Activated T-helper 1 cell treated with anti-CD3 and anti-CD28 coated beads, Interleukin-12 subunit alpha, Interleukin-12 subunit beta, Interleukin-2, Interleukin-4 antibody, amounts not matched to agents 30 ng/mL and 10 ng/mL and 1 ng/mL, durations not matched to agents 14 hours and 24 hours and 36 hours (primary cell): ENCODE measurements around the gene PCSK2. TPM values are rescaled to one million over a fixed set of nuclear protein-coding genes. Genes with fewer than 3 reads are reported as not detected.
A peak's percentile ranks its signal among the peaks of the same experiment; 100 is the strongest.

Source experiments
- DNase-seq: peaks from one replicate; pipeline ENCODE4 v3.0.0; 2021; ENCODE audit warnings: low spot score
- H3K27ac Mint-ChIP-seq: one replicate; pipeline ENCODE4 v1.8.0; 2021; ENCODE audit warnings: mild to moderate bottlenecking, mixed read lengths
- H3K27me3 Mint-ChIP-seq: one replicate; pipeline ENCODE4 v1.8.0; 2022; ENCODE audit warnings: mild to moderate bottlenecking, moderate library complexity, mixed read lengths; ENCODE audit not compliant: insufficient read depth
- H3K36me3 Mint-ChIP-seq: one replicate; pipeline ENCODE4 v1.8.0; 2021; ENCODE audit warnings: low read depth, mixed read lengths
- H3K4me1 Mint-ChIP-seq: one replicate; pipeline ENCODE4 v1.8.0; 2021; ENCODE audit warnings: low read depth, mixed read lengths
- H3K4me3 Mint-ChIP-seq: one replicate; pipeline ENCODE4 v1.8.0; 2021; ENCODE audit warnings: mild to moderate bottlenecking, moderate library complexity, mixed read lengths
- H3K9me3 Mint-ChIP-seq: one replicate; pipeline ENCODE4 v1.8.0; 2021; ENCODE audit warnings: mixed read lengths
- intact Hi-C: fragments of 100-400 bp; cut with micrococcal nuclease; formaldehyde crosslinking; loops from one replicate; pipeline ENCODE4 v1.15.1; 2024
- total RNA-seq: library from RNA; stranded (reverse); gene quantifications from 2 replicates; pipeline ENCODE4 v1.2.3, GENCODE V29; 2022

The PCSK2 gene
- total RNA-seq, 1 donor from 2014 or later = not detected

- Mint-ChIP-seq H3K4me1 (no peaks in the 10 kb centered on the region), H3K4me3 (no peak overlapping the region), H3K36me3 (no peaks in the 10 kb centered on the region), H3K27ac (no peak overlapping the region), H3K9me3 (no peaks in the 10 kb centered on the region), H3K27me3 (peaks cover 3% of the 10 kb centered on the region)
- intact Hi-C loops = no loop called here
- no peak for DNase-seq
Measured at GRCh38 chr20:17493173-17493572, 266.3 kb downstream of the PCSK2 start.

GRCh38 chr20:17494201-17494600 is 267.4 kb downstream of the PCSK2 start:
- no peak for DNase-seq
- Mint-ChIP-seq H3K36me3 (no peaks in the 10 kb centered on the region), H3K4me1 (no peaks in the 10 kb centered on the region), H3K4me3 (no peak overlapping the region), H3K27ac (no peak overlapping the region), H3K9me3 (no peaks in the 10 kb centered on the region), H3K27me3 (peaks cover 3% of the 10 kb centered on the region)
- intact Hi-C loops = no loop called here

- H3K36me3 Mint-ChIP-seq = no peaks in the 10 kb centered on the region
- H3K27ac Mint-ChIP-seq = no peak overlapping the region
- no peaks in the 10 kb centered on the region for H3K4me1 Mint-ChIP-seq
- no peak for DNase-seq
- H3K9me3 Mint-ChIP-seq = no peaks in the 10 kb centered on the region
- H3K4me3 Mint-ChIP-seq = no peak overlapping the region
- intact Hi-C loops = no loop called here
- H3K27me3 Mint-ChIP-seq = peaks cover 3% of the 10 kb centered on the region
Measured at GRCh38 chr20:17495826-17496225, 269.0 kb downstream of the PCSK2 start.

GRCh38 chr20:17497821-17498580 is 271.2 kb downstream of the PCSK2 start:
- Mint-ChIP-seq H3K36me3 (no peaks in the 10 kb centered on the region), H3K4me3 (no peak overlapping the region), H3K4me1 (peaks cover 14% of the 10 kb centered on the region), H3K27me3 (peaks cover 7% of the 10 kb centered on the region), H3K9me3 (no peaks in the 10 kb centered on the region), H3K27ac (no peak overlapping the region)
- intact Hi-C loops = no loop called here
- no peak for DNase-seq

- intact Hi-C loops = no loop called here
- DNase-seq = no peak
- Mint-ChIP-seq H3K27me3 (peaks cover 7% of the 10 kb centered on the region), H3K4me1 (peaks cover 20% of the 10 kb centered on the region), H3K27ac (no peak overlapping the region), H3K36me3 (no peaks in the 10 kb centered on the region), H3K9me3 (no peaks in the 10 kb centered on the region), H3K4me3 (no peak overlapping the region)
Measured at GRCh38 chr20:17498641-17499040, 271.8 kb downstream of the PCSK2 start.

- H3K27ac Mint-ChIP-seq = no peak overlapping the region
- intact Hi-C loops = no loop called here
- H3K27me3 Mint-ChIP-seq = peaks cover 7% of the 10 kb centered on the region
- no peak overlapping the region for H3K4me3 Mint-ChIP-seq
- no peaks in the 10 kb centered on the region for H3K9me3 Mint-ChIP-seq
- no peak for DNase-seq
- H3K4me1 Mint-ChIP-seq = peaks cover 24% of the 10 kb centered on the region
- no peaks in the 10 kb centered on the region for H3K36me3 Mint-ChIP-seq
Measured at GRCh38 chr20:17499041-17499440, 272.2 kb downstream of the PCSK2 start.

- Mint-ChIP-seq H3K4me3 (no peak overlapping the region), H3K27me3 (peaks cover 4% of the 10 kb centered on the region), H3K36me3 (no peaks in the 10 kb centered on the region), H3K4me1 (peaks cover 37% of the 10 kb centered on the region), H3K9me3 (no peaks in the 10 kb centered on the region), H3K27ac (no peak overlapping the region)
- no peak for DNase-seq
- intact Hi-C loops = loop anchor here (10.0 kb wide), 3 partner anchors 635 to 1085 kb away; partner anchors contain the start of genes DTD1, KAT14, PET117 and SEC23B
Measured at GRCh38 chr20:17500271-17500670, 273.4 kb downstream of the PCSK2 start.

GRCh38 chr20:17500826-17501225 is 274.0 kb downstream of the PCSK2 start:
- Mint-ChIP-seq H3K27me3 (peaks cover 4% of the 10 kb centered on the region), H3K36me3 (no peaks in the 10 kb centered on the region), H3K27ac (no peak overlapping the region), H3K4me3 (no peak overlapping the region), H3K4me1 (peaks cover 42% of the 10 kb centered on the region), H3K9me3 (no peaks in the 10 kb centered on the region)
- intact Hi-C loops = loop anchor here (10.0 kb wide), 3 partner anchors 634 to 1084 kb away; partner anchors contain the start of genes DTD1, KAT14, PET117 and SEC23B
- DNase-seq = no peak

- DNase-seq = no peak
- Mint-ChIP-seq H3K27me3 (peaks cover 4% of the 10 kb centered on the region), H3K9me3 (no peaks in the 10 kb centered on the region), H3K4me1 (peaks cover 49% of the 10 kb centered on the region), H3K4me3 (no peak overlapping the region), H3K36me3 (no peaks in the 10 kb centered on the region), H3K27ac (no peak overlapping the region)
- intact Hi-C loops = loop anchor here (10.0 kb wide), 3 partner anchors 633 to 1083 kb away; partner anchors contain the start of genes DTD1, KAT14, PET117 and SEC23B
Measured at GRCh38 chr20:17501701-17502100, 274.9 kb downstream of the PCSK2 start.

GRCh38 chr20:17502105-17502504 is 275.3 kb downstream of the PCSK2 start:
- no peak overlapping the region for H3K4me3 Mint-ChIP-seq
- no peak for DNase-seq
- peak overlapping the region; percentile 15 for H3K27ac Mint-ChIP-seq
- no peaks in the 10 kb centered on the region for H3K36me3 Mint-ChIP-seq
- H3K27me3 Mint-ChIP-seq = peaks cover 4% of the 10 kb centered on the region
- H3K4me1 Mint-ChIP-seq = peaks cover 53% of the 10 kb centered on the region
- intact Hi-C loops = loop anchor here (10.0 kb wide), 3 partner anchors 633 to 1083 kb away; partner anchors contain the start of genes DTD1, KAT14, PET117 and SEC23B
- H3K9me3 Mint-ChIP-seq = no peaks in the 10 kb centered on the region

- peak overlapping the region; percentile 86 for H3K27ac Mint-ChIP-seq
- intact Hi-C loops = loop anchor here (1.0 to 10.0 kb wide), 7 partner anchors 395 to 1081 kb away; partner anchors contain the start of genes DTD1, KAT14, MGME1 and PET117
- peaks cover 67% of the 10 kb centered on the region for H3K4me1 Mint-ChIP-seq
- H3K9me3 Mint-ChIP-seq = no peaks in the 10 kb centered on the region
- no peaks in the 10 kb centered on the region for H3K36me3 Mint-ChIP-seq
- H3K27me3 Mint-ChIP-seq = peaks cover 4% of the 10 kb centered on the region
- H3K4me3 Mint-ChIP-seq = peak overlapping the region; percentile 81
- DNase-seq = peak; percentile 26
Measured at GRCh38 chr20:17503301-17504065, 276.6 kb downstream of the PCSK2 start.

- Mint-ChIP-seq H3K9me3 (no peaks in the 10 kb centered on the region), H3K4me3 (peak overlapping the region; percentile 81), H3K27ac (peak overlapping the region; percentile 86), H3K36me3 (no peaks in the 10 kb centered on the region), H3K4me1 (peaks cover 67% of the 10 kb centered on the region), H3K27me3 (peaks cover 4% of the 10 kb centered on the region)
- peak; percentile 23 for DNase-seq
- intact Hi-C loops = loop anchor here (1.0 to 10.0 kb wide), 7 partner anchors 394 to 1081 kb away; partner anchors contain the start of genes DTD1, KAT14, MGME1 and PET117
Measured at GRCh38 chr20:17504066-17504897, 277.4 kb downstream of the PCSK2 start.
